SJCRH30 (cell line): ENCODE measurements around the gene DGCR6L. TPM values are rescaled to one million over a fixed set of nuclear protein-coding genes. Genes with fewer than 3 reads are reported as not detected.
"Not testable (repeated sequence)": the region's sequence is repeated elsewhere in the genome, so short reads cannot be mapped to it uniquely, and the experiment has no call there.

Experiments used
- DNase-seq, 2 experiments: peaks; one replicate each; pipeline ENCODE4 v3.0.0-alpha.2; 2015 to 2020
- H3K27ac ChIP-seq: fragments of 250-450 bp; sonication (Bioruptor Pico); 2 replicates; pipeline ENCODE4 v1.5.1; 2020; ENCODE audit warnings: mild to moderate bottlenecking, moderate library complexity
- H3K27me3 ChIP-seq: fragments of 250-450 bp; sonication (Bioruptor Pico); 2 replicates; pipeline ENCODE4 v1.5.1; 2020; ENCODE audit warnings: mild to moderate bottlenecking, moderate library complexity
- H3K36me3 ChIP-seq: fragments of 250-450 bp; sonication (Bioruptor Pico); 2 replicates; pipeline ENCODE4 v1.5.1; 2020; ENCODE audit warnings: mild to moderate bottlenecking, moderate library complexity
- H3K4me1 ChIP-seq: fragments of 250-450 bp; sonication (Bioruptor Pico); 2 replicates; pipeline ENCODE4 v1.5.1; 2020; ENCODE audit warnings: mild to moderate bottlenecking, moderate library complexity
- H3K4me3 ChIP-seq: fragments of 250-450 bp; sonication (Bioruptor Pico); 2 replicates; pipeline ENCODE4 v1.5.1; 2020; ENCODE audit warnings: mild to moderate bottlenecking, moderate library complexity
- H3K9me3 ChIP-seq: fragments of 250-450 bp; sonication (Bioruptor Pico); replicated peaks from 2 replicates; pipeline ENCODE4 v1.5.1; 2020; ENCODE audit warnings: mild to moderate bottlenecking, moderate library complexity
- total RNA-seq: library from RNA; depleted of rRNA; stranded (reverse); fragments of >200 nt; shearing (Covaris generic); gene quantifications from 2 replicates; pipeline ENCODE4 v1.2.3, GENCODE V29; 2014; rRNA removed

The DGCR6L gene
- total RNA-seq, result 25.8 and 31.1 TPM in 2 replicates

DNA sequence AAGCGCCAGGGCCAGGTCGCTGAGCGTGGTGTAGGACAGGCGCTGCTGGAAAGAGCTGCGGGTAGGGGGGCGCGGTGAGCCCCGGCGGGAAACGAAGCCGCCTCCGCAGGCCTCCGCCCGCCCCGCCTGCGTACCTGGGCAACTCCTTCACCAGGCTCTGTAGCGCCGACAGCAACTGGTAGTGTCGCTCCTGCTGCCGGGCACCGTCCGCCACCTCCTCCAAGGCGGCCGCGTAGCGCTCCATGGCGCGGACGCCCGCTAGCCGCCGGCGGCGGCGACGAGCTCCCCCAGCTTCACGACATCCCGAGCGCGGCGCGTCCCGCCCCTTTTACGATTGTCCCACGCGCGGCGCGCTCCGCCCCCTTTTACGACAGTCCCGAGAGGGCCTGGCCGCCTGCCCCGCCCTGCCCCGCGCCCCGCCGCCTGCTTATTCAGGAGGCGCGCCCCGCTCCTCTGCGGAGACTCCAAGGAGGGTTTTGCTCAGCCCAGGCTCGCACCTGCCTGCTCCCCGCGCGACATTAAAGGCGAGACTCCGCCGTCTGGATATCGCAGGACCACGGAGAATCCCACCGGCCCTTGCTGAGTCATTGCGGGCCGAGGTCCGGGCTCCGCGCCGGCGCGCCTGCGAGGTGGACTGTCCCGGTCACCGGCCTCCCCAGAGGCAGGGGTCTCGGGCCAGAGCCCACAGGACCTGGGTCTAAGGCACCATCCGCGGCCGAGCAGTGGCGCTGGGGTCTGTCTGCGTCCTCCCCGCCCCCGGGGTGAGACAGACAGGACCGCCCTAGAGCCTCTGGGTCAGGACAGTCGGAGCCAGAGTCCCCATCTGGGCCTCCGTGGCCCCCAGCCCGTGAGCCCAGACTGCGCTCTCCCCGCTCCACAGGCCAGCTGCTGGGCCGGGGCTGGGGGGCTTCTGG, at the start of gene DGCR6L:
TSS of gene DGCR6L (minus strand) at position 316 of the 914 bp plus-strand sequence. CDS start at position 244, 72 bp downstream.
- no peaks in the 10 kb centered on the region for H3K9me3 ChIP-seq
- H3K4me1 ChIP-seq, result no peaks in the 10 kb centered on the region
- no peaks in the 10 kb centered on the region for H3K36me3 ChIP-seq
- H3K27ac ChIP-seq, result peak within 1 kb of the TSS; percentile 75
- DNase-seq, result peak; percentile 94 to 96
- no peaks in the 10 kb centered on the region for H3K27me3 ChIP-seq
- H3K4me3 ChIP-seq, result peak within 1 kb of the TSS; percentile 99

DNA sequence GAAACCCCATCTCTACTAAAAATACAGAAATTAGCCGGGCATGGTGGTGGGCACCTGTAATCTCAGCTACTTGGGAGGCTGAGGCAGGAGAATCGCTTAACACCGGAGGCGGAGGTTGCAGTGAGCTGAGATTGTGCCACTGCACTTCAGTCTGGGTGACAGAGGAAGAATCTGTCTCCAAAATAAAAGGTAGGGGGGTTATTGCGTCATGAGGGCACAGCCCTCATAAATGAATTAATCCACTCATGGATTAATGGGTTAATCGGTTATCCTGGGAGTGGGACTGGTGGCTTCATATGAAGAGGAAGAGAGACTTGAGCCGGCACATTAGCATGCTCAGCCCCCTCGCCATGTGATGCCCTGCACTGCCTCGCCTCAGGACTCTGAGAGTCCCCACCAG, 49.0 kb upstream of the DGCR6L start:
- H3K9me3 ChIP-seq, DNase-seq, H3K27ac ChIP-seq, H3K27me3 ChIP-seq, H3K36me3 ChIP-seq, H3K4me1 ChIP-seq, H3K4me3 ChIP-seq: not testable (repeated sequence)

DNA sequence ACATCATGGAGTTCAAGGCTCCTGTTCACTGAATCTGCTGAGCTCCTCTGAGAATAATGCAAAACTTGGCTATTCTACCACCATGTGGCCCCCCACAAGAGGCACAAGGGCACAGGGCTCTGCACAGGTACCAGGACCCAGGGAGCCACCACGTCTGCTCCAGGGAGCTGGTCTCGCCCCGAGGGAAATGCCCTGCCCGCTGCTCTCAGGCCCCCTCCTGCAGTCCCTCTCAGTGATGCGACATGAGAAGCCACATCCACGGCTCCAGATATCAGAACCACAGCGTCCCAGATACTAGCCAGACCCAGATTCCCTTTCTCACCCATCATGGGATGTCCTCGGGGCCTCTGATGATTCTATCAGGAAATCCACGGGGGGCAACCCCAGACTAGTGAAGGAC, 47.0 kb upstream of the DGCR6L start:
- not testable (repeated sequence) for H3K4me3 ChIP-seq, H3K27me3 ChIP-seq, H3K9me3 ChIP-seq, H3K27ac ChIP-seq, H3K4me1 ChIP-seq, DNase-seq, H3K36me3 ChIP-seq

DNA sequence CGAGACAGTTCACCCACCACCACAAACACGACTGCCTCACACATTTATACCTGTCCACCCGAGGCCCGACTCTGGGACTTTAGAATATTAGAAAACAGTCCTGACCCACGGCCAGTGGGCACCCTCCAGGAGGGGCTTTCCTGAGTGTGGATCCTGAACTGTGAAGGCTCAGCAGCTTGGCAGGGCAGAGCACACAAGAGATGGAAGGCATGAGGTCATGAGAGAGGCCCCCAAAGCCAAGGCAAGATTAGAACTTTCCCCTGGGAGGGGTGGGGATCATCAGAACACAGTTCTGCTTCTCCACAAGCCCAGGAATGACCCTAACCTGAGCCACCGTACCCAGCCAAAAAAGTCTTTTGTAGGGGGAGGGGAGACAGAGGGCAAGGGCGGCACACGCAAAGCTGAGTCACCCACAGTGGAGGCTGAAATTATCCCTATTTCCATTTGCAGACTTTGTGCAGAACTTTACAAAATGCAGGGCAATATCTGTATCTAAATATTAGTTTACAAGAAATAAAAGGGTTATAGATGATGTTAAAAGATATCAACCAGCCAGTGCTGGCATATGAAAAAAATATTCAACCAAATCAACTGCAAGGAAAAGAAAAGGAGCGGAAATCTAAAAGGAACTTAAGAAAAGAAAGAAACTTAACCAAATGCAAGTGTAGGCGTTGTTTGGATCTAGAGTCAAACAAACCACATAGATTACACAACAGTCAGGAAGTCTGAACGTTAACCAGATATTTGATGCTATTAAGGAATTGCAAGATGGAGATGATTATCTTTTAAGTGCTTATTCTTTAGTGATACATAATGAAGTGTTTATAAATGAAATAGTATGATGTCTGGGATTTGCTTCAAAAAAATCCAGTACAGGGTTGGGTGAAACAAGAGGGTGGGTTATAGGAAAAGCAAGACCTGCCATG, 44.7 kb upstream of the DGCR6L start:
- H3K27me3 ChIP-seq, H3K27ac ChIP-seq, H3K4me1 ChIP-seq, DNase-seq, H3K4me3 ChIP-seq, H3K9me3 ChIP-seq, H3K36me3 ChIP-seq: not testable (repeated sequence)

DNA sequence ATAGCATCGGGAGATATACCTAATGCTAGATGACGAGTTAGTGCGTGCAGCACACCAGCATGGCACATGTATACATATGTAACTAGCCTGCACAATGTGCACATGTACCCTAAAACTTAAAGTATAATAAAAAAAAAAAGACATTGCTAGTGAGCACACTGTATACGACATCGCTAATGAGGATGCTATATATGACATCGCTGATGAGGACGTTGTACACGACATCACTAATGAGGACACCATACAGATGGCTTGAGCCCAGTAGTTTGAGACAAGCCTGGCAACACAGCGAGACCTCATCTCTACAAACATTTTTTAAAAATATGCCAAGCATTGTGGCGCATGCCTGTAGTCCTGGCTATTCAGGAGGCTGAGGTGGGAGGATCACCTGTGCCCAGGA, 42.5 kb upstream of the DGCR6L start:
- H3K4me1 ChIP-seq, H3K36me3 ChIP-seq, H3K27me3 ChIP-seq, H3K27ac ChIP-seq, H3K4me3 ChIP-seq, H3K9me3 ChIP-seq, DNase-seq: not testable (repeated sequence)

DNA sequence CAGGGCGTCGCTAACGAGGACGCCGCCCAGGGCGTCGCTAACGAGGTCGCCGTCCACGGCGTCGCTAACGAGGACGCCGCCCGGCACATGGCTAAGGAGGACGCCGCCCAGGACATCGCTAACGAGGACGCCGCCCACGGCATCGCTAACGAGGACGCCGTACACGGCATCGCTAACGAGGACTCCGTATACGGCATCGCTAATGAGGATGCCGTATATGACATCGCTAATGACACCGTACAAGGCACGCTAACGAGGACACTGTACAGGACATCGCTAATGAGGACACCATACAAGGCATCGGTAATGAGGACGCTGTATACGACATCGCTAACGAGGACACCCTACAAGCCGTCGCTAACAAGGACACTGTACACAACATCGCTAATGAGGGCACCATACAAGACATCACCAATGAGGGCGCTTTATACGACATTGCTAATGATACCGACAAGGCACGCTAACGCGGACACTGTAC, 41.9 kb upstream of the DGCR6L start:
- not testable (repeated sequence) for DNase-seq, H3K4me3 ChIP-seq, H3K9me3 ChIP-seq, H3K4me1 ChIP-seq, H3K36me3 ChIP-seq, H3K27me3 ChIP-seq, H3K27ac ChIP-seq

DNA sequence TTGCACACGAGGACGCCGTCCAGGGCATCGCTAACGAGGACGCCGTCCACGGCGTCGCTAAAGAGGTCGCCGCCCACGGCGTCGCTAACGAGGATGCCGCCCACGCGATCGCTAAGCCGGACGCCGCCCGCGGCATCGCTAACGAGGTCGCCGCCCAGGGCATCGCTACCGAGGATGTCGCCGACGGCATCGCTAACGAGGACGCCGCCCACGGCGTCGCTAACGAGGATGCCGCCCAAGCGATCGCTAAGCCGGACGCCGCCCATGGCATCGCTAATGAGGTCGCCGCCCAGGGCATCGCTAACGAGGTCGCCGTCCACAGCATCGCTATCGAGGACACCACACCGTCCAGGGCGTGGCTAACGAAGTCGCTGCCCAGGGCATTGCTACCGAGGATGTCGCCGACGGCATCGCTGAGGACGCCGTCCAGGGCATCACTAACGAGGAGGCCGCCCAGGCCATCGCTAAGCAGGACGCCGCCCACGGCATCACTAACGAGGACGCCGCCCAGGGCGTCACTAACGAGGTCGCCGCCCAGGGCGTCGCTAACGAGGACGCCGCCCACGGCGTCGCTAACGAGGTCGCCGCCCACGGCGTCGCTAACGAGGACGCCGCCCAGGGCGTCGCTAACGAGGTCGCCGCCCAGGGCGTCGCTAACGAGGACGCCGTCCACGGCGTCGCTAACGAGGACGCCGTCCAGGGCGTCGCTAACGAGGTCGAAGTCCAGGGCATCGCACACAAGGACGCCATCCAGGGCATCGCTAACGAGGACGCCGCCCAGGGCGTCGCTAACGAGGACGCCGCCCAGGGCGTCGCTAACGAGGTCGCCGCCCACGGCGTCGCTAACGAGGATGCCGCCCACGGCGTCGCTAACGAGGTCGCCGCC, 41.2 kb upstream of the DGCR6L start:
- not testable (repeated sequence) for H3K9me3 ChIP-seq, H3K4me3 ChIP-seq, H3K4me1 ChIP-seq, DNase-seq, H3K36me3 ChIP-seq, H3K27me3 ChIP-seq, H3K27ac ChIP-seq

DNA sequence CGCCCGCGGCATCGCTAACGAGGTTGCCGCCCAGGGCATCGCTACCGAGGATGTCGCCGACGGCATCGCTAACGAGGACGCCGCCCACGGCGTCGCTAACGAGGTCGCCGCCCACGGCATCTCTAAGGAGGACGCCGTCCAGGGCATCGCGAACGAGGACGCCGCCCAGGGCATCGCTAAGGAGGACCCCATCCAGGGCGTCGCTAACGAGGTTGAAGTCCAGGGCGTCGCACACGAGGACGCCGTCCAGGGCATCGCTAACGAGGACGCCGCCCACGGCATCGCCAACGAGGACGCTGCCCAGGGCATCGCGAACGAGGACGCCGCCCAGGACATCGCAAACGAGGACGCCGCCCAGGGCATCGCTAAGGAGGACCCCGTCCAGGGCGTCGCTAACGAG, 40.4 kb upstream of the DGCR6L start:
- H3K27ac ChIP-seq, DNase-seq, H3K36me3 ChIP-seq, H3K9me3 ChIP-seq, H3K27me3 ChIP-seq, H3K4me3 ChIP-seq, H3K4me1 ChIP-seq: not testable (repeated sequence)

DNA sequence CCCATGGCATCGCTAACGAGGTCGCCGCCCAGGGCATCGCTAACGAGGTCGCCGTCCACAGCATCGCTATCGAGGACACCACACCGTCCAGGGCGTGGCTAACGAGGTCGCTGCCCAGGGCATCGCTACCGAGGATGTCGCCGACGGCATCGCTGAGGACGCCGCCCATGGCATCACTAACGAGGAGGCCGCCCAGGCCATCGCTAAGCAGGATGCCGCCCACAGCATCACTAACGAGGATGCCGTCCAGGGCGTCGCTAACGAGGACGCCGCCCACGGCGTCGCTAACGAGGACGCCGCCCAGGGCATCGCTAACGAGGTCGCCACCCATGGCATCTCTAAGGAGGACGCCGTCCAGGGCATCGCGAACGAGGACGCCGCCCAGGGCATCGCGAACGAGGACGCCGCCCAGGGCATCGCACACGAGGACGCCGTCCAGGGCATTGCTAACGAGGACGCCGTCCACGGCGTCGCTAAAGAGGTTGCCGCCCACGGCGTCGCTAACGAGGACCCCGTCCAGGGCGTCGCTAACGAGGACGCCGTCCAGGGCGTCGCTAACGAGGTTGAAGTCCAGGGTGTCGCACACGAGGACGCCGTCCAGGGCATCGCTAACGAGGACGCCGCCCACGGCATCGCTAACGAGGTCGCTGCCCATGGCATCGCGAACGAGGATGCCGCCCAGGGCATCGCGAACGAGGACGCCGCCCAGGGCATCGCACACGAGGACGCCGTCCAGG, 38.8 kb upstream of the DGCR6L start:
- H3K4me1 ChIP-seq, H3K4me3 ChIP-seq, H3K36me3 ChIP-seq, H3K27ac ChIP-seq, H3K9me3 ChIP-seq, H3K27me3 ChIP-seq, DNase-seq: not testable (repeated sequence)

DNA sequence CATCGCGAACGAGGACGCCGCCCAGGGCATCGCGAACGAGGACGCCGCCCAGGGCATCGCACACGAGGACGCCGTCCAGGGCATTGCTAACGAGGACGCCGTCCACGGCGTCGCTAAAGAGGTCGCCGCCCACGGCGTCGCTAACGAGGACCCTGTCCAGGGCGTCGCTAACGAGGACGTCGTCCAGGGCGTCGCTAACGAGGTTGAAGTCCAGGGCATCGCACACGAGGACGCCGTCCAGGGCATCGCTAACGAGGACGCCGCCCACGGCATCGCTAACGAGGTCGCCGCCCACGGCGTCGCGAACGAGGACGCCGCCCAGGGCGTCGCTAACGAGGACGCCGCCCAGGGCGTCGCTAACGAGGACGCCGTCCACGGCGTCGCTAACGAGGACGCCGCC, 38.1 kb upstream of the DGCR6L start:
- not testable (repeated sequence) for DNase-seq, H3K36me3 ChIP-seq

DNA sequence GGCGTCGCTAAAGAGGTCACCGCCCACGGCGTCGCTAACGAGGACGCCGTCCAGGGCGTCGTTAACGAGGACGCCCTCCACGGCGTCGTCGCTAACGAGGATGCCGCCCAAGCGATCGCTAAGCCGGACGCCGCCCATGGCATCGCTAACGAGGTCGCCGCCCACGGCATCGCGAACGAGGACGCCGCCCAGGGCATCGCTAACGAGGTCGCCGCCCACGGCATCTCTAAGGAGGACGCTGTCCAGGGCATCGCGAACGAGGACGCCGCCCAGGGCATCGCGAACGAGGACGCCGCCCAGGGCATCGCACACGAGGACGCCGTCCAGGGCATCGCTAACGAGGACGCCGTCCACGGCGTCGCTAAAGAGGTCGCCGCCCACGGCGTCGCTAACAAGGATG, 37.0 kb upstream of the DGCR6L start:
- not testable (repeated sequence) for H3K36me3 ChIP-seq, DNase-seq, H3K4me3 ChIP-seq, H3K9me3 ChIP-seq, H3K4me1 ChIP-seq, H3K27ac ChIP-seq, H3K27me3 ChIP-seq

More for the DNA sequence above, 38.1 kb upstream of the DGCR6L start:
- not testable (repeated sequence) for H3K27me3 ChIP-seq, H3K4me3 ChIP-seq, H3K4me1 ChIP-seq, H3K9me3 ChIP-seq, H3K27ac ChIP-seq

DNA sequence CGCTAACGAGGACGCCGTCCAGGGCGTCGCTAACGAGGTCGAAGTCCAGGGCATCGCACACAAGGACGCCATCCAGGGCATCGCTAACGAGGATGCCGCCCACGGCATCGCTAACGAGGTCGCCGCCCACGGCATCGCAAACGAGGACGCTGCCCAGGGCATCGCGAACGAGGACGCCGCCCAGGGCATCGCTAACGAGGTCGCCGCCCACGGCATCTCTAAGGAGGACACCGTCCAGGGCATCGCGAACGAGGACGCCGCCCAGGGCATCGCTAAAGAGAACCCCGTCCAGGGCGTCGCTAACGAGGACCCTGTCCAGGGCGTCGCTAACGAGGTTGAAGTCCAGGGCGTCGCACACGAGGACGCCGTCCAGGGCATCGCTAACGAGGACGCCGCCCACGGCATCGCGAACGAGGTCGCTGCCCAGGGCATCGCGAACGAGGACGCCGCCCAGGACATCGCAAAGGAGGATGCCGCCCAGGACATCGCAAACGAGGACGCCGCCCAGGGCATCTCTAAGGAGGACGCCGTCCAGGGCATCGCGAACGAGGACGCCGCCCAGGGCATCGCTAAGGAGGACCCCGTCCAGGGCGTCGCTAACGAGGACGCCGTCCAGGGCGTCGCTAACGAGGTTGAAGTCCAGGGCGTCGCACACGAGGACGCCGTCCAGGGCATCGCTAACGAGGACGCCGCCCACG, 36.2 kb upstream of the DGCR6L start:
- not testable (repeated sequence) for H3K27me3 ChIP-seq, H3K36me3 ChIP-seq, DNase-seq, H3K9me3 ChIP-seq, H3K27ac ChIP-seq, H3K4me3 ChIP-seq, H3K4me1 ChIP-seq

DNA sequence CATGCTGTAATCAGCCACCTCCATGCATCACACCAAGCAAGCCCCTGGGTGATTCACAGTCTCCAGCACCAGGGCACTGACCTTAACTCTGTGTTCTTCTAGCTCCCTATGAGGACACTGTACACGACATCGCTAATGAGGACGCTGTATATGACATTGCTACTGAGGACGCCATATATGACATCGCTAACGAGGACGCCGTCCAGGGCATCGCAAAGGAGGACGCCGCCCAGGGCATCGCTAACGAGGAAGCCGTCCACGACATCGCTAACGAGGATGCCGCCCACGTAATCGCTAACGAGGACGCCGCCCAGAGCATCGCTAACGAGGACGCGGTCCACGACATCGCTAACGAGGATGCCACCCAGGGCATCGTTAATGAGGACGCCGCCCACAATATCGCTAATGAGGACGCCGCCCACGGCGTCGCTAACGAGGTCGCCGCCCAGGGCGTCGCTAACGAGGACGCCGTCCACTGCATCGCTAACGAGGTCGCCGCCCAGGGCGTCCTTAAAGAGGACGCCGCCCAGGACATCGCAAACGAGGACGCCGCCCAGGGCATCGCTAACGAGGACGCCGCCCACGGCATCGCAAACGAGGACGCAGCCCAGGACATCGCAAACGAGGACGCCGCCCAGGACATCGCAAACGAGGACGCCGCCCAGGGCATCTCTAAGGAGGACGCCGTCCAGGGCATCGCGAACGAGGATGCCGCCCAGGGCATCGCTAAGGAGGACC, 34.5 kb upstream of the DGCR6L start:
- H3K27me3 ChIP-seq, result no peaks in the 10 kb centered on the region
- H3K27ac ChIP-seq, result no peak overlapping the region
- no peak for DNase-seq
- H3K4me1 ChIP-seq, result no peaks in the 10 kb centered on the region
- H3K4me3 ChIP-seq, result no peak overlapping the region
- no peaks in the 10 kb centered on the region for H3K9me3 ChIP-seq
- no peaks in the 10 kb centered on the region for H3K36me3 ChIP-seq
